ENCODE measurements around the gene EML4.

EML4 gene

DNA sequence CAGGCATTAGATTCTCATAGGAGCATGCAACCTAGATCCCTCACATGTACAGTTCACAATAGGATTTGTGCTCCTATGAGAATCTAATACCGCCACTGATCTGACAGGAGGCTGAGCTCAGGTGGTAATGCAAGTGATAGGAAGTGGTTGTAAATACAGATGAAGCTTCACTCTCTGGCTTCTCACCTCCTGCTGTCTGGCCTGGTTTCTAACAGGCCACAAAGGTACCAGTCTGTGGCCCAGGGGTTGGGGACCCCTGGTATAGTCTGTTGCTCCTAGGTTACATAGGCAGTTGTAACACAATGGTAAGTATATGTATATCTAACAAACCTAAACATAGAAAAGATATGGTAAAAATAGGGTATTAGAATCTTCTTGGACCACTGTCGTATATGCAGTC is 81.8 kb downstream of the EML4 start:
- no peak overlapping the region for H3K9ac ChIP-seq
- H3K9me3 ChIP-seq (ENCODE audit: control insufficient read depth, low read length), result no peaks in the 10 kb centered on the region
- no peaks in the 10 kb centered on the region for H3K27me3 ChIP-seq (ENCODE audit: control insufficient read depth, insufficient read depth, low read length)
- H3K27ac ChIP-seq, result no peak overlapping the region
- H3K4me2 ChIP-seq (ENCODE audit: low read length), result no peak overlapping the region
- H3K79me2 ChIP-seq, result peaks cover 19% of the 10 kb centered on the region
- H3K4me1 ChIP-seq, result peaks cover 20% of the 10 kb centered on the region
- no peaks in the 10 kb centered on the region for H3K36me3 ChIP-seq (ENCODE audit: control insufficient read depth, insufficient read depth, low read length)
- TF ChIP-seq, protein P1, sequence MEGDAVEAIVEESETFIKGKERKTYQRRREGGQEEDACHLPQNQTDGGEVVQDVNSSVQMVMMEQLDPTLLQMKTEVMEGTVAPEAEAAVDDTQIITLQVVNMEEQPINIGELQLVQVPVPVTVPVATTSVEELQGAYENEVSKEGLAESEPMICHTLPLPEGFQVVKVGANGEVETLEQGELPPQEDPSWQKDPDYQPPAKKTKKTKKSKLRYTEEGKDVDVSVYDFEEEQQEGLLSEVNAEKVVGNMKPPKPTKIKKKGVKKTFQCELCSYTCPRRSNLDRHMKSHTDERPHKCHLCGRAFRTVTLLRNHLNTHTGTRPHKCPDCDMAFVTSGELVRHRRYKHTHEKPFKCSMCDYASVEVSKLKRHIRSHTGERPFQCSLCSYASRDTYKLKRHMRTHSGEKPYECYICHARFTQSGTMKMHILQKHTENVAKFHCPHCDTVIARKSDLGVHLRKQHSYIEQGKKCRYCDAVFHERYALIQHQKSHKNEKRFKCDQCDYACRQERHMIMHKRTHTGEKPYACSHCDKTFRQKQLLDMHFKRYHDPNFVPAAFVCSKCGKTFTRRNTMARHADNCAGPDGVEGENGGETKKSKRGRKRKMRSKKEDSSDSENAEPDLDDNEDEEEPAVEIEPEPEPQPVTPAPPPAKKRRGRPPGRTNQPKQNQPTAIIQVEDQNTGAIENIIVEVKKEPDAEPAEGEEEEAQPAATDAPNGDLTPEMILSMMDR (IDR thresholded peaks at IDR 0.05), result no peak
- H3K4me3 ChIP-seq (ENCODE audit: low read depth, low read length), result no peak overlapping the region
- H2AFZ ChIP-seq, result no peak overlapping the region

DNA sequence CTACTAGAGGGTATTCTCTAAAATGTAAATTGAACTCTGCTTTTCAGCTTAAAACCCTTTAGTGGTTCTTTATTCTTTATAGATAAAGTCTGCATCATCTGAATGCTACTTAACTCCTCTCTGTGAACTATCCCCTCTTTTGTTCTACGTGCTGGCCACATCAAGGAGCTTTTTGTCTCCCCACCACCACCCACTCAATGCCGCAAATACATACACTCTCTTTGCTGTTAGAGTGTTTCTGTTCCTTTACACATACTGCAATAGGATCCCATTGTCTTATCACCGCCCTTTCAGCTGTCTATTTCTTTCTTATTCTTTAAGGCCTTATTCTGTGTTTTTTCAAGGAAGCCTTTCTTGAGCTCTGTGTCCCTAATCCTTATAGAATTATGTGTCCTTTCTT is 83.3 kb downstream of the EML4 start:
- TF ChIP-seq, protein P1 (IDR thresholded peaks at IDR 0.05), result no peak
- no peak overlapping the region for H2AFZ ChIP-seq
- H3K4me2 ChIP-seq (ENCODE audit: low read length), result no peak overlapping the region
- no peaks in the 10 kb centered on the region for H3K9me3 ChIP-seq (ENCODE audit: control insufficient read depth, low read length)
- H3K4me1 ChIP-seq, result peaks cover 17% of the 10 kb centered on the region
- no peak overlapping the region for H3K27ac ChIP-seq
- H3K27me3 ChIP-seq (ENCODE audit: control insufficient read depth, insufficient read depth, low read length), result no peaks in the 10 kb centered on the region
- H3K9ac ChIP-seq, result no peak overlapping the region
- no peaks in the 10 kb centered on the region for H3K36me3 ChIP-seq (ENCODE audit: control insufficient read depth, insufficient read depth, low read length)
- H3K4me3 ChIP-seq (ENCODE audit: low read depth, low read length), result no peak overlapping the region
- peaks cover 19% of the 10 kb centered on the region for H3K79me2 ChIP-seq

DNA sequence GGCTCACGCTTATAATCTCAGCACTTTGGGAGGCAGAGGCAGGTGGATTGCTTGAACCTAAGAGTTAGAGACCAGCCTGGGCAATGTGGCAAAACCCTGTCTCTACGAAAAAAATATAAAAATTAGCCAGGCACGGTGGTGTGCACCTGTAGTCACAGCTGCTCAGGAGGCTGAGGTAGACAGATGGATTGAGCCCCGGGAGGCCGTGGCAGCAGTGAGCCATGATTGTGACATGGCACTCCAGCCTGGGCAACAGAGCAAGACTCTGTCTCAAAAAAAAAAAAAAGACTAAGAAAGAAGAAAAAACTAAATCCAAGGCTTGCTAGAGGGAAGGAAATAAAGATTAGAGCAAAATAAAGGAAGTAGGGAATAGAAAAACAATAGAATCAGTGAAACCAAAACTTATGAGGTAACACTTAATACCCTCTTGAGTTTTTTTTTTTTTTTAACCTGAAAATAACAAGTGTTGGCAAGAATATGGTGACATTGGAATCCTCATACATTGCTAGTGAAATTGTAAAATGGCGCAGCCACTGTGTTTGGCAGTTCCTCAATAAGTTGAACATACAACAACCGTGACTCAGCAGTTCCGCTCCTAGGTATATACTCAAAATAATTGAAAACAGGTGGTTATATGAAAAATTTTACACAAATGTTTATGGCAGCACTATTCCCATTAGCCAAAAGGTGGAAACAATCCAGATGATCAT is 85.2 kb downstream of the EML4 start:
- Histone ChIP-seq H3K4me3 (ENCODE audit: low read depth, low read length) (no peak overlapping the region), H3K9ac (no peak overlapping the region), H3K36me3 (ENCODE audit: control insufficient read depth, insufficient read depth, low read length) (no peaks in the 10 kb centered on the region), H3K4me2 (ENCODE audit: low read length) (no peak overlapping the region), H3K27me3 (ENCODE audit: control insufficient read depth, insufficient read depth, low read length) (no peaks in the 10 kb centered on the region), H2AFZ (no peak overlapping the region), H3K79me2 (peaks cover 19% of the 10 kb centered on the region), H3K9me3 (ENCODE audit: control insufficient read depth, low read length) (no peaks in the 10 kb centered on the region), H3K27ac (no peak overlapping the region), H3K4me1 (peaks cover 15% of the 10 kb centered on the region)
- TF ChIP-seq, protein P1 (IDR thresholded peaks at IDR 0.05), result no peak

DNA sequence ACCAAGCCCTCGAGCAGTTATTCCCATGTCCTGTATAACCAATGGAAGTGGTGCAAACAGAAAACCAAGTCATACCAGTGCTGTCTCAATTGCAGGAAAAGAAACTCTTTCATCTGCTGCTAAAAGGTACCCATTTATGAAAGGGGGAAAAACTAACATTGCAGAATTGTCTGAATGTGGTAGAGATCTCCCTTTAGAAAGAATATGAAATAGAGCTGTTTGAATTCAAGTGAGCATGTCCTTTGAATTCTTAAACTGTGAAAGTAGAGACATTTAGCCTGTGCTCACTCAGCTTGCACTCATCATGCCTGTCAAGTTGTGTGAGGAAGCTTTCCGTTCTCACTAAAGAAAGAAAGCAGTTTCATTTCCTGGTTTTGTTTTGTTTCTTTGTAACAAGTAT is 87.4 kb downstream of the EML4 start:
- Histone ChIP-seq H3K27me3 (ENCODE audit: control insufficient read depth, insufficient read depth, low read length) (no peaks in the 10 kb centered on the region), H3K36me3 (ENCODE audit: control insufficient read depth, insufficient read depth, low read length) (no peaks in the 10 kb centered on the region), H3K9me3 (ENCODE audit: control insufficient read depth, low read length) (no peaks in the 10 kb centered on the region), H3K79me2 (peaks cover 14% of the 10 kb centered on the region), H3K27ac (no peak overlapping the region), H3K9ac (no peak overlapping the region), H2AFZ (no peak overlapping the region), H3K4me3 (ENCODE audit: low read depth, low read length) (no peak overlapping the region), H3K4me1 (no peaks in the 10 kb centered on the region), H3K4me2 (ENCODE audit: low read length) (no peak overlapping the region)
- TF ChIP-seq, protein P1 (IDR thresholded peaks at IDR 0.05), result no peak
